DND-41 (cell line): ENCODE measurements around the gene TIMM29.

Source experiments
- EZH2 ChIP-seq: IDR thresholded peaks from 3 replicates; pipeline ENCODE4 v1.6.1; 2012; ENCODE audit warnings: borderline replicate concordance, low read depth, mild to moderate bottlenecking, moderate library complexity, low read length, inconsistent platforms; ENCODE audit not compliant: severe bottlenecking
- TF ChIP-seq, protein P1 (sequence below): IDR thresholded peaks from 2 replicates; pipeline ENCODE4 v1.5.1; 2012; ENCODE audit warnings: borderline replicate concordance, low read length, moderate library complexity, mild to moderate bottlenecking; ENCODE audit not compliant: poor library complexity, severe bottlenecking; ENCODE audit errors: extremely low read depth

GRCh38 chr19:10921199-10921909, 7.3 kb upstream of the TIMM29 start:
- TF ChIP-seq, protein P1, sequence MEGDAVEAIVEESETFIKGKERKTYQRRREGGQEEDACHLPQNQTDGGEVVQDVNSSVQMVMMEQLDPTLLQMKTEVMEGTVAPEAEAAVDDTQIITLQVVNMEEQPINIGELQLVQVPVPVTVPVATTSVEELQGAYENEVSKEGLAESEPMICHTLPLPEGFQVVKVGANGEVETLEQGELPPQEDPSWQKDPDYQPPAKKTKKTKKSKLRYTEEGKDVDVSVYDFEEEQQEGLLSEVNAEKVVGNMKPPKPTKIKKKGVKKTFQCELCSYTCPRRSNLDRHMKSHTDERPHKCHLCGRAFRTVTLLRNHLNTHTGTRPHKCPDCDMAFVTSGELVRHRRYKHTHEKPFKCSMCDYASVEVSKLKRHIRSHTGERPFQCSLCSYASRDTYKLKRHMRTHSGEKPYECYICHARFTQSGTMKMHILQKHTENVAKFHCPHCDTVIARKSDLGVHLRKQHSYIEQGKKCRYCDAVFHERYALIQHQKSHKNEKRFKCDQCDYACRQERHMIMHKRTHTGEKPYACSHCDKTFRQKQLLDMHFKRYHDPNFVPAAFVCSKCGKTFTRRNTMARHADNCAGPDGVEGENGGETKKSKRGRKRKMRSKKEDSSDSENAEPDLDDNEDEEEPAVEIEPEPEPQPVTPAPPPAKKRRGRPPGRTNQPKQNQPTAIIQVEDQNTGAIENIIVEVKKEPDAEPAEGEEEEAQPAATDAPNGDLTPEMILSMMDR = no peak
- TF ChIP-seq EZH2 = no peak
